OCI-LY7 (cell line): Measurements from ENCODE around the gene SLIT3. TPM values are rescaled to one million over a fixed set of nuclear protein-coding genes. Genes with fewer than 3 reads are reported as not detected.

Source experiments
- BruUV-seq: library from RNA; stranded (reverse); fragments of 400-500 nt; replicated peaks from 2 replicates; lab custom pipeline; 2021; lab: Mats Ljungman, UMichigan
- CTCF ChIA-PET: fragments of 300-600 bp; sonication (Branson Sonifier 250); formaldehyde crosslinking; loops from one replicate; lab custom pipeline; 2022; ENCODE audit warnings: antibody characterized with exemption; ENCODE audit not compliant: unreplicated experiment; lab: Charles Lee
- POLR2A ChIA-PET: fragments of 300-600 bp; sonication (Branson Sonifier 250); formaldehyde crosslinking; loops from one replicate; lab custom pipeline; 2022; ENCODE audit warnings: antibody characterized with exemption; lab: Charles Lee
- DNase-seq: peaks from one replicate; pipeline ENCODE4 v3.0.0-alpha.2; 2015; ENCODE audit warnings: low spot score
- H2AFZ ChIP-seq: fragments of 200-600 bp; sonication (generic), shearing (Covaris generic); 2 replicates; pipeline ENCODE4 v1.6.1; 2014; ENCODE audit warnings: mild to moderate bottlenecking, antibody characterized with exemption, low read length, moderate library complexity
- H3K27ac ChIP-seq: fragments of 200-600 bp; sonication (generic); 2 replicates; pipeline ENCODE4 v1.5.1; 2014; ENCODE audit warnings: mixed run types, low read depth, mild to moderate bottlenecking, moderate library complexity, low read length, inconsistent platforms; ENCODE audit not compliant: poor library complexity, severe bottlenecking
- H3K36me3 ChIP-seq: fragments of 200-600 bp; sonication (generic); 2 replicates; pipeline ENCODE4 v1.6.1; 2014; ENCODE audit warnings: mild to moderate bottlenecking, antibody characterized with exemption, low read length, moderate library complexity, mixed read lengths; ENCODE audit not compliant: insufficient read depth
- H3K4me1 ChIP-seq: fragments of 200-600 bp; sonication (generic); 2 replicates; pipeline ENCODE4 v1.5.1; 2014; ENCODE audit warnings: mild to moderate bottlenecking, low read length; ENCODE audit not compliant: insufficient read depth, poor library complexity, severe bottlenecking
- H3K4me2 ChIP-seq: fragments of 200-600 bp; sonication (generic); 2 replicates; pipeline ENCODE4 v1.6.1; 2014; ENCODE audit warnings: mild to moderate bottlenecking, low read length
- H3K4me3 ChIP-seq: fragments of 200-600 bp; sonication (generic); 2 replicates; pipeline ENCODE4 v1.5.1; 2014; ENCODE audit warnings: mild to moderate bottlenecking, low read depth, low read length; ENCODE audit not compliant: poor library complexity, severe bottlenecking
- H3K79me2 ChIP-seq: fragments of 200-600 bp; sonication (generic); 2 replicates; pipeline ENCODE4 v1.6.1; 2016; ENCODE audit warnings: low read depth, mild to moderate bottlenecking, low read length, moderate library complexity, mixed read lengths; ENCODE audit not compliant: insufficient read depth
- H3K9me2 ChIP-seq: fragments of 200-600 bp; sonication (generic); 2 replicates; pipeline ENCODE4 v1.6.1; 2016; ENCODE audit warnings: mild to moderate bottlenecking, low read length, mixed read lengths; ENCODE audit not compliant: insufficient read depth
- H3K9me3 ChIP-seq: fragments of 200-600 bp; sonication (generic); 2 replicates; pipeline ENCODE4 v1.6.1; 2014; ENCODE audit warnings: mild to moderate bottlenecking, mixed run types, low read length, mixed read lengths
- H4K20me1 ChIP-seq: fragments of 200-600 bp; sonication (generic); 2 replicates; pipeline ENCODE4 v1.6.1; 2014; ENCODE audit warnings: mild to moderate bottlenecking, antibody characterized with exemption, low read length, moderate library complexity, mixed read lengths; ENCODE audit not compliant: insufficient read depth
- CTCF ChIP-seq: fragments of 200-600 bp; sonication (generic); conservative IDR thresholded peaks from 2 replicates; pipeline ENCODE4 v1.5.1; 2014; ENCODE audit warnings: mild to moderate bottlenecking, antibody characterized with exemption, low read length, moderate library complexity, mixed read lengths
- EZH2phosphoT487 ChIP-seq: fragments of 200-600 bp; sonication (generic); IDR thresholded peaks from 2 replicates; pipeline ENCODE4 v1.6.1; 2018; ENCODE audit warnings: low read depth, borderline replicate concordance, mild to moderate bottlenecking, mixed run types, antibody characterized with exemption, low read length, moderate library complexity, mixed read lengths
- intact Hi-C: fragments of 100-400 bp; cut with micrococcal nuclease; formaldehyde crosslinking; loops from one replicate; pipeline ENCODE4 v1.10.0; 2022; ENCODE audit not compliant: unreplicated experiment
- total RNA-seq, 2 experiments: library from RNA; depleted of rRNA in 1 of 2; stranded (reverse); fragments of >200 nt in 1 of 2; shearing (Covaris generic) in 1 of 2; gene quantifications; 2 replicates each; pipeline ENCODE4 v1.2.3, GENCODE V29; 2014 to 2022

The SLIT3 gene
- total RNA-seq, 2 experiments from 2014 or later, result not detected

DNA sequence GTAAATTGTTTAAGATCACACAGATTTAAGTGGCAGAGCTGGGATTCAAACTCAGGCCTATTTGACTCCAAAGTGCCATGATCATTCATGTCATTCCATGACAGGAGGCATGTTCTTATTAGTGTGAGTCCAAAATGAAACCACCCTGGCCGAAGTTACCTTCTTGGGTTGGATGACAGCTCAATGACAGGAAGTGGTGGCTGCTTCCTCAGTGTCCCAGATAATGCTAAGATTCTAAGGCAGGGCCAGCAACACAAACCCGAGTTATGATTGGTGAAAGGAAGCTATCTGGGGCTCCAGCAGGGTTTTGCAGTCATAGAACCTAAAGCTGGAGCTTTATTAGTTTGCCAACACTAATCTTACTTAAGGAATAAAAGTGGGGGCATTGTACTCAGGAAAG is 340.4 kb downstream of the SLIT3 start:
- Histone ChIP-seq H3K4me1 (no peaks in the 10 kb centered on the region), H3K36me3 (no peaks in the 10 kb centered on the region), H3K9me2 (no peaks in the 10 kb centered on the region), H3K4me3 (no peak overlapping the region), H3K4me2 (no peak overlapping the region), H4K20me1 (no peaks in the 10 kb centered on the region), H3K9me3 (no peaks in the 10 kb centered on the region), H3K27ac (no peak overlapping the region), H2AFZ (no peak overlapping the region), H3K79me2 (no peaks in the 10 kb centered on the region)
- TF ChIP-seq EZH2phosphoT487 (no peak), CTCF (no peak)
- DNase-seq, result no peak
- POLR2A ChIA-PET, result no interaction called here
- intact Hi-C loops, result no loop called here
- CTCF ChIA-PET, result no interaction called here
- no TSS peak for BruUV-seq

DNA sequence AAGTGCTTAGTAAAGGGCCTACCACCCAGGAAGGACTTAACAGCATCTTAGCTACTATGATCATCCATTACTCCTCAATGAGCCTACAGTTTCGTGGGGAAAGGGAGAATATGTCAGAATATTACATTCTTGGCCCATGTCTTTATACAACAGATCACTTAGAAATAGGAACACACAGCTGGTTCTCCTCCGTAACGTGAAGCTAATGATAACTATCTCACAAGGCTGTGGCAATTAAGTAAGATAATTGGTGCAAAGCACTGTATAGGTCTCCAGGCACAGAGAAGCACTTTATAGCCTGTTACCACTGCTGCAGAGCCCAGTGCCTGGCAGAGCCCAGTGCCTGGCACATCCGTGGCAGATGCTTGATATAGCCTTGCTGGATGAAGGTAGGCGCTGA is 347.6 kb downstream of the SLIT3 start:
- Histone ChIP-seq H3K27ac (no peak overlapping the region), H3K4me3 (no peak overlapping the region), H3K9me2 (no peaks in the 10 kb centered on the region), H3K9me3 (no peaks in the 10 kb centered on the region), H3K4me2 (no peak overlapping the region), H3K36me3 (no peaks in the 10 kb centered on the region), H2AFZ (no peak overlapping the region), H3K4me1 (no peaks in the 10 kb centered on the region), H3K79me2 (no peaks in the 10 kb centered on the region), H4K20me1 (no peaks in the 10 kb centered on the region)
- no TSS peak for BruUV-seq
- intact Hi-C loops, result no loop called here
- ChIA-PET CTCF (no interaction called here), POLR2A (interaction anchor here (0.6 kb wide), 1 partner anchor 363 kb away, joined by 5 read pairs; no protein-coding TSS in a partner anchor)
- no peak for DNase-seq
- TF ChIP-seq EZH2phosphoT487, result no peak
- TF ChIP-seq CTCF, result no peak

DNA sequence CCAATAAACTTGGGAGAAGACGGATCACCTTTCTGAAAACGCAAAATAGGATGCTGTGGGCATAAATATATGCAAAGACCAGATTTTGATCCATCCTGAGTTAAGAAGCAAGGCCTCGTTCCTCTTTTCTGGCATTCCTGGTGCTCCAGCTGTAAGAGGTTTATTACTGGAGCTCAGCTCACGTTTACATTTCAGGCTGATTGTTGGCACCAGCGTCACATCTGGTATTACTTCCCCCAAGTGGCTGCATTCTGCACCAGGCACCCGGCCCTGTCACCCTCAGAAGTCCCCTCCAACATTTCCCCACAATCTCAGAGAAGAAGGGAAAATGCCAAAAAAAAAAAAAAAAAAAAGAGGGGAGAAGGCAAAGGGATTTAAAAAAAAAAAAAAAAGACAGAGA is 348.7 kb downstream of the SLIT3 start:
- H3K79me2 ChIP-seq, result no peaks in the 10 kb centered on the region
- no peaks in the 10 kb centered on the region for H3K9me2 ChIP-seq
- no peaks in the 10 kb centered on the region for H3K4me1 ChIP-seq
- no peaks in the 10 kb centered on the region for H3K9me3 ChIP-seq
- no peak for DNase-seq
- no TSS peak for BruUV-seq
- no peak overlapping the region for H3K4me2 ChIP-seq
- no peak overlapping the region for H3K27ac ChIP-seq
- H4K20me1 ChIP-seq, result no peaks in the 10 kb centered on the region
- no peak for TF ChIP-seq EZH2phosphoT487
- no peak for TF ChIP-seq CTCF
- ChIA-PET POLR2A (no interaction called here), CTCF (no interaction called here)
- intact Hi-C loops, result no loop called here
- no peaks in the 10 kb centered on the region for H3K36me3 ChIP-seq
- H3K4me3 ChIP-seq, result no peak overlapping the region
- H2AFZ ChIP-seq, result no peak overlapping the region
